Psoas muscle (tissue), 8 donors: ENCODE data around the gene YPEL5. TPM values are rescaled to one million over a fixed set of nuclear protein-coding genes. Genes with fewer than 3 reads are reported as not detected.

Experiments used
- ATAC-seq, 4 donors: fragments of 200-7000 bp; cut with Tn5 transposase; one replicate each; pipeline ENCODE4 v1.9.1; 2020; ENCODE audit warnings: moderate library complexity in 3 of 4, mild to moderate bottlenecking in 2 of 4
- DNase-seq, 2 donors: peaks; one replicate each; pipeline ENCODE4 v3.0.0-alpha.2; 2020
- H3K27ac ChIP-seq: fragments of 200-600 bp; one replicate; pipeline ENCODE4 v1.8.0; 2022
- H3K27me3 ChIP-seq, 3 donors: fragments of 200-600 bp in 1 of 3; one replicate each; pipeline versions ENCODE4 v1.6.1 to v1.8.0; 2013 to 2022; ENCODE audit warnings: low read length in 2 of 3, mild to moderate bottlenecking in 2 of 3, moderate library complexity in 1 of 3; ENCODE audit not compliant: insufficient read depth in 3 of 3
- H3K36me3 ChIP-seq, 2 donors: fragments of 200-600 bp in 1 of 2; one replicate each; pipeline versions ENCODE4 v1.6.1 to v1.8.0; 2013 to 2022; ENCODE audit warnings: low read depth in 1 of 2, mild to moderate bottlenecking in 1 of 2, moderate library complexity in 1 of 2; ENCODE audit not compliant: insufficient read depth in 1 of 2
- H3K4me1 ChIP-seq: fragments of 200-600 bp; one replicate; pipeline ENCODE4 v1.8.0; 2022
- H3K4me3 ChIP-seq: fragments of 200-600 bp; one replicate; pipeline ENCODE4 v1.8.0; 2022; ENCODE audit warnings: mild to moderate bottlenecking
- H3K9me3 ChIP-seq: fragments of 200-600 bp; one replicate; pipeline ENCODE4 v1.8.0; 2022
- WGBS, 3 donors: extraction: QIAGEN DNeasy Blood & Tissue Kit; methylation state at CpG; one replicate each; pipeline versions ENCODE4 v1.1.6 to v1.1.7; 2013; 5-methylcytosine and 5-hydroxymethylcytosine counted together
- intact Hi-C, 2 donors: fragments of 100-400 bp; cut with DNase I; formaldehyde crosslinking; loops; one replicate each; pipeline versions ENCODE4 v1.11.0 to v1.14.2; 2022
- polyA plus RNA-seq, 3 donors: library from polyadenylated mRNA; stranded (reverse); fragments of 200-250 nt; gene quantifications; one replicate each; pipeline ENCODE4 v1.2.3, GENCODE V29; 2013
- total RNA-seq, 4 donors: library from RNA; stranded (reverse); fragmentation: NEBNext Ultra II Directional in 2 of 4; extraction: Animal tissue kit (Norgen Biotek cat#: 25700) in 2 of 4; gene quantifications; one replicate each; pipeline versions ENCODE4 v1.2.1 to v1.2.4, GENCODE V29; 2021 to 2023
- TF ChIP-seq, protein P1 (sequence below): fragments of 200-600 bp; IDR thresholded peaks from one replicate; pipeline ENCODE4 v1.8.0; 2022; ENCODE audit warnings: antibody characterized with exemption
- donor health status: healthy with polysubstance abuse.
- donor health status: DM: no; HTN: no; CAD: no; lungs with moderate emphysema.
- donor health status: Bipolar disorder and iron deficiency.
- donor health status: healthy.
- donor health status: DM: yes; HTN: yes; CAD: no.
- donor health status: DM: no; HTN: no; CAD: no.
- donor health status: DM: no; HTN: no; CAD: no.
- donor health status: DM: yes; HTN: yes; CAD: no.

Gene YPEL5
- total and polyA plus RNA-seq, 7 donors, result 23.2 to 98.0 (median 55.4) TPM

DNA sequence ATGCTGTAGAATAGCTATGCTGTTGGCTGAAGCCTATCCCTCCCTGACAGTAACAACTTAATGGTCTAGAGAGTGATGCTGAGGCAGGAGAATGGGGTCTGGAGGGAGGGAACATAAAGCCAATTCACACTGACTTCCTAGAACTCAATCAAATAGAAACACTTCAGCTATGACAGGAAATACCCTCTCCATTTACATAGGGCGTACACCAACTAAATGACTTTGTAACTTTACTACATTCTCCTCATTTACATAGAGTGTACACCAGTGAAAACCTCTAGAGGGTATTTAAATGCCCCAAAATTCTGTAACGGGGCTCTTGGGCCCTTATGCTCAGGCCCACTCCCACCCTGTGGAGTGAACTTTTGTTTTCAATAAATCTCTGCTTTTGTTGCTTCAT is 41.5 kb downstream of the YPEL5 start:
- Histone ChIP-seq H3K27me3 (peaks cover 0 to 2% (median 0%) of the 10 kb centered on the region in 3 donors), H3K4me3 (no peak overlapping the region), H3K27ac (no peak overlapping the region), H3K9me3 (no peaks in the 10 kb centered on the region), H3K4me1 (no peaks in the 10 kb centered on the region), H3K36me3 (no peaks in the 10 kb centered on the region)
- 84 to 96% (median 92%) methylated on average over 2 of the region's 2 CpGs for WGBS, 3 donors
- ATAC-seq (no peak), DNase-seq (no peak)
- TF ChIP-seq, protein P1, sequence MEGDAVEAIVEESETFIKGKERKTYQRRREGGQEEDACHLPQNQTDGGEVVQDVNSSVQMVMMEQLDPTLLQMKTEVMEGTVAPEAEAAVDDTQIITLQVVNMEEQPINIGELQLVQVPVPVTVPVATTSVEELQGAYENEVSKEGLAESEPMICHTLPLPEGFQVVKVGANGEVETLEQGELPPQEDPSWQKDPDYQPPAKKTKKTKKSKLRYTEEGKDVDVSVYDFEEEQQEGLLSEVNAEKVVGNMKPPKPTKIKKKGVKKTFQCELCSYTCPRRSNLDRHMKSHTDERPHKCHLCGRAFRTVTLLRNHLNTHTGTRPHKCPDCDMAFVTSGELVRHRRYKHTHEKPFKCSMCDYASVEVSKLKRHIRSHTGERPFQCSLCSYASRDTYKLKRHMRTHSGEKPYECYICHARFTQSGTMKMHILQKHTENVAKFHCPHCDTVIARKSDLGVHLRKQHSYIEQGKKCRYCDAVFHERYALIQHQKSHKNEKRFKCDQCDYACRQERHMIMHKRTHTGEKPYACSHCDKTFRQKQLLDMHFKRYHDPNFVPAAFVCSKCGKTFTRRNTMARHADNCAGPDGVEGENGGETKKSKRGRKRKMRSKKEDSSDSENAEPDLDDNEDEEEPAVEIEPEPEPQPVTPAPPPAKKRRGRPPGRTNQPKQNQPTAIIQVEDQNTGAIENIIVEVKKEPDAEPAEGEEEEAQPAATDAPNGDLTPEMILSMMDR, result no peak
- intact Hi-C loops, result no loop called here

DNA sequence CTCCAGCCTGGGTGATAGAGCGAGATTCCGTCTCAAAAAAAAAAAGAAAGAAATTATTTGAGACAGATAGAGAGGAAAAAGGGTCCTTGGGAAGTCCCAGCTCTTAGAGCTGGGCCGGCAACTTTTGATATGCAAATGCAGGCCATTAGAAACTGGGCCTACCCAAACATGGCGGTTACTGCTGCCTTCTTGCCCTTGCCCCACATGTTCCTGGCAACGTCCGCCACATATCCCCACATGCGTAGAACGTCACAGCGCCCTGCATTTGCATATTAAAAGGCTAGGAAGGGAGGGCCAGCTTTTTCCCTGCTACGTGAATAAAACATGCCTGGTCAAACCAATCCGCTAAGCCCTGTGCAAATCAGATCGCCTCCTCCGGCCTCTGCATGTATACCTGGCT is 43.8 kb downstream of the YPEL5 start:
- Histone ChIP-seq H3K27ac (no peak overlapping the region), H3K27me3 (peaks cover 0 to 9% (median 0%) of the 10 kb centered on the region in 3 donors), H3K4me1 (no peaks in the 10 kb centered on the region), H3K36me3 (no peaks in the 10 kb centered on the region), H3K4me3 (no peak overlapping the region), H3K9me3 (no peaks in the 10 kb centered on the region)
- DNase-seq (no peak), ATAC-seq (no peak)
- intact Hi-C loops, result no loop called here
- TF ChIP-seq, protein P1, result no peak
- WGBS, 3 donors, result 92 to 95% (median 92%) methylated on average over 13 of the region's 13 CpGs

DNA sequence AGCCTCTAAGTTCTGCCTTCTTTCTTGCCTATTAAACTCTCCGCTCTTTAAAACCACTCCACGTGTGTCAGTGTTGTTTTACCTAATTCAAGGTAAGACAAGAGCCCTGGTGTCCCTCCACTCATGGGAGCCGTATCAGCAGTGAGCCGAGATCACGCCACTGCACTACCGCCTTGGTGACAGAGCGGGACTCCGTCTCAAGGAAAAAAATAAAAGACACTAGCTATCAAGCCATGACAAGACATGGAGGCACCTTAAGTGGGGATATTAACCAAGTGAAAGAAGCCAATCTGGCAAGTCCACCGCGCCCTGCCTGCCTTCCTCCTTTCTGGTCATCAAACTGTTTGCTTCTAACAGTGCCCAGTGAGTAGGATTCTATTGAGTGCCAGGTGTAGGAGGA is 44.3 kb downstream of the YPEL5 start:
- DNase-seq (no peak), ATAC-seq (no peak)
- Histone ChIP-seq H3K4me1 (no peaks in the 10 kb centered on the region), H3K4me3 (no peak overlapping the region), H3K9me3 (no peaks in the 10 kb centered on the region), H3K27me3 (peaks cover 0 to 9% (median 0%) of the 10 kb centered on the region in 3 donors), H3K36me3 (no peaks in the 10 kb centered on the region), H3K27ac (no peak overlapping the region)
- TF ChIP-seq, protein P1, result no peak
- 92 to 93% (median 92%) methylated on average over 10 of the region's 10 CpGs for whole genome bisulfite sequencing, 3 donors
- intact Hi-C loops, result no loop called here

DNA sequence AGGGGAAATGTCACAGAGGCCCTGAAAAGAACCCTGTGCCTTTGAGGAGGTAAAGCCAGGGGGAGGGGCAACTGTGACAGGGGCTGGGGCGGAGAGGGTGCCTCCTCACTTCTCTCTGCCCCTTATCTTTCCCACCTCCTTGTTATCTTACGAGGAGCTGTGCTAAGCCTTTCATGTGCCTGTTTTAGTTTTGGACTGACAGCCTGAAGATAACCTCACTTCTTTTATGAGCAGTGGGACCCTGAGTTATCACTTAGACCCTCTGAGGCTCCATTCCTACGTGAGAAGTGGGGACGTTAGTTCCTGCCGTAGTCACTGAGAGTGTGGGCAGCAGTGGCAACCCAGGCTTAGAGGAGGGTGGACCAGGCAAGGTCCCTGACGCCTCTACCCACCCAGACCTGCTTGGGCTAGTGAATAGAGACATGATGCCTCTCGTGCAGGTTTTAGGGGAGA is 45.0 kb downstream of the YPEL5 start:
- Histone ChIP-seq H3K36me3 (no peaks in the 10 kb centered on the region), H3K4me3 (no peak overlapping the region), H3K4me1 (no peaks in the 10 kb centered on the region), H3K27me3 (peaks cover 0 to 9% (median 0%) of the 10 kb centered on the region in 3 donors), H3K27ac (no peak overlapping the region), H3K9me3 (no peaks in the 10 kb centered on the region)
- ATAC-seq (no peak), DNase-seq (no peak)
- TF ChIP-seq, protein P1, result no peak
- WGBS, 3 donors, result 82 to 87% (median 82%) methylated on average over 7 of the region's 7 CpGs
- intact Hi-C loops, result no loop called here

DNA sequence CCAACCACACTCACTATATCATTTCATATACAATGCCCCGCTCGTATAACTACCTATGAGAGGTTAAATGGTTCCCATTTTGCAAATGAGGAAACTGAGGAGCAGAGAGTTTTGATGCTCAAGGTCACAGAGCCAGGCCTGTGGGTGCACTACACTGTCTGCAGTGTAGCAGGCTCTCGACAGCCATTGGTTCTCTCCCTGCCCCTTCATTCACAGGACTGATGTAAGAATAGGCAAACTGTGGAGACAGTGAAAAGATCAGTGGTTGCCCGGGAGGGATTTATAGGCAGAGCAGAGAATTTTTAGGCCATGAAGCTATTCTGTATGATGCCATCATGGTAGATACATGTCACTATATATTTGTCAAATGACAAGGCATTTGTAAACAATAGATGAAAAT is 45.5 kb downstream of the YPEL5 start:
- H3K4me3 ChIP-seq, result no peak overlapping the region
- TF ChIP-seq, protein P1, result no peak
- H3K27ac ChIP-seq, result no peak overlapping the region
- H3K4me1 ChIP-seq, result no peaks in the 10 kb centered on the region
- 86 to 88% (median 87%) methylated on average over 4 of the region's 4 CpGs for WGBS, 3 donors
- H3K36me3 ChIP-seq, result no peaks in the 10 kb centered on the region
- intact Hi-C loops, result no loop called here
- no peaks in the 10 kb centered on the region for H3K9me3 ChIP-seq
- no peak for DNase-seq
- ATAC-seq, result no peak
- peaks cover 0 to 9% (median 0%) of the 10 kb centered on the region in 3 donors for H3K27me3 ChIP-seq
